ENCODE measurements around the gene STAT3. TPM values are rescaled to one million over a fixed set of nuclear protein-coding genes. Genes with fewer than 3 reads are reported as not detected.

The STAT3 gene
- total and polyA plus RNA-seq, 2 donors (not counting 3 experiments of a cell fraction or from before 2014, with no cell fraction given): 59.1 to 124 TPM

DNA sequence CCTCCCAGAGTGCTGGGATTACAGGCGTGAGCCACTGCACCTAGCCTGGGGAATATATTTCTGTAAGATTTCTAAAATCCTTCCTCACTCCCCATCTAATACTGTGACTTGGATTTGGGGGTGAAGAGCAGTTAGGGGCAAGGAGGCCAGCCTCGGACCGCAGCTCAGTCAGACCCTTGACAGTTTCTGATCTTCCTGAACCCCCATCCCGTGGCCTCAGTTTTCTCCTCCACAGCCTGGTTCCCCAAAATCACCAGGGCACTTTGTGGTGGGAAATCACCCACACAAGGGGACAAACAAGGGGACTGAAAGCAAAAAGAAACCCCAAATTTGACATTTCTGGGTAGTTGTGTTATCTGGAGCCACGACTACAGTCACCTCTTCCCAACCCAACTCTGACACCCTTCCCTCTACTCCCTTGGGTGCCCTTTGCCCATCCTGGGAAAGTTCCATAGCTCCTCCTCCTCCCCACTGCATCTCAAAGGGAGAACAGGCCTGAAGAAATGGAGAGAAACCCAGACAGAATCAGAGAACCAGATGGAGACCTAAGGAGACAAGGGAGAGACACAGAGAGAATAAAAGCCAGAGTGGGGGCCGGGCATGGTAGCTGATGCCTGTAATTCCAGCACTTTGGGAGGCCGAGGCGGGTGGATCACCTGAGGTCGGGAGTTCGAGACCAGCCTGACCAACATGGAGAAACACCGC, 102.7 kb downstream of the STAT3 start:
- FAIRE-seq (no peak), DNase-seq (ENCODE audit: low read depth, low spot score) (no peak)
- POLR2A ChIA-PET: no interaction called here
- Histone ChIP-seq H4K20me1 (replicated peaks; ENCODE audit: control insufficient read depth, extremely low read depth, insufficient read depth, low read length) (no peaks in the 10 kb centered on the region), H3K79me2 (ENCODE audit: control insufficient read depth, insufficient read depth, low read length) (no peaks in the 10 kb centered on the region), H3K27ac (ENCODE audit: insufficient read depth, low read depth, low read length) (no peak overlapping the region), H3K36me3 (ENCODE audit: control insufficient read depth in 2 of 2, extremely low read depth in 1 of 2, insufficient read depth in 2 of 2, low read length in 2 of 2) (no peaks in the 10 kb centered on the region), H3K9me1 (replicated peaks; ENCODE audit: control insufficient read depth, extremely low read depth, insufficient read depth, low read length) (no peaks in the 10 kb centered on the region), H3K4me2 (ENCODE audit: insufficient read depth, low read length) (no peak overlapping the region), H3K4me3 (replicated peaks in 1 of 3; ENCODE audit: insufficient read depth in 1 of 3, low read depth in 1 of 3, low read length in 3 of 3) (no peak overlapping the region), H3K9ac (replicated peaks; ENCODE audit: extremely low read depth, insufficient read depth, low read length) (no peak overlapping the region), H3K9me3 (replicated peaks; ENCODE audit: control insufficient read depth, insufficient read depth, low read length) (no peaks in the 10 kb centered on the region), H3K4me1 (ENCODE audit: control insufficient read depth, extremely low read depth, insufficient read depth, low read length) (peaks cover 14% of the 10 kb centered on the region), H3K27me3 (ENCODE audit: control insufficient read depth in 2 of 2, insufficient read depth in 2 of 2, low read length in 2 of 2) (no peaks in the 10 kb centered on the region), H2AFZ (ENCODE audit: low read depth, low read length) (no peak overlapping the region)
- dilution Hi-C loops (cut with MboI; ENCODE audit: extremely low pct_ligation_motif_present, low sequenced_read_pairs) (no loop called here), intact Hi-C loops (cut with micrococcal nuclease) (no loop called here)
- BruUV-seq (replicated peaks): no TSS peak
- no peak for TF ChIP-seq GATA2 (IDR thresholded peaks at IDR 0.05; ENCODE audit: insufficient read depth, insufficient read length, low read depth, low read length)
- TF ChIP-seq FOS (IDR thresholded peaks at IDR 0.05; ENCODE audit: borderline replicate concordance, insufficient read depth, low read length): no peak
- TF ChIP-seq EZH2 (IDR thresholded peaks at IDR 0.05; ENCODE audit: borderline replicate concordance, low read depth, low read length, severe bottlenecking): no peak
- no peak for TF ChIP-seq POLR2A (IDR thresholded peaks at IDR 0.05; ENCODE audit: low read depth, low read length)
- TF ChIP-seq JUN (IDR thresholded peaks at IDR 0.05; ENCODE audit: borderline replicate concordance, insufficient read depth, insufficient read length, low read depth): no peak
- TF ChIP-seq, protein P1, sequence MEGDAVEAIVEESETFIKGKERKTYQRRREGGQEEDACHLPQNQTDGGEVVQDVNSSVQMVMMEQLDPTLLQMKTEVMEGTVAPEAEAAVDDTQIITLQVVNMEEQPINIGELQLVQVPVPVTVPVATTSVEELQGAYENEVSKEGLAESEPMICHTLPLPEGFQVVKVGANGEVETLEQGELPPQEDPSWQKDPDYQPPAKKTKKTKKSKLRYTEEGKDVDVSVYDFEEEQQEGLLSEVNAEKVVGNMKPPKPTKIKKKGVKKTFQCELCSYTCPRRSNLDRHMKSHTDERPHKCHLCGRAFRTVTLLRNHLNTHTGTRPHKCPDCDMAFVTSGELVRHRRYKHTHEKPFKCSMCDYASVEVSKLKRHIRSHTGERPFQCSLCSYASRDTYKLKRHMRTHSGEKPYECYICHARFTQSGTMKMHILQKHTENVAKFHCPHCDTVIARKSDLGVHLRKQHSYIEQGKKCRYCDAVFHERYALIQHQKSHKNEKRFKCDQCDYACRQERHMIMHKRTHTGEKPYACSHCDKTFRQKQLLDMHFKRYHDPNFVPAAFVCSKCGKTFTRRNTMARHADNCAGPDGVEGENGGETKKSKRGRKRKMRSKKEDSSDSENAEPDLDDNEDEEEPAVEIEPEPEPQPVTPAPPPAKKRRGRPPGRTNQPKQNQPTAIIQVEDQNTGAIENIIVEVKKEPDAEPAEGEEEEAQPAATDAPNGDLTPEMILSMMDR (IDR thresholded peaks at IDR 0.05; ENCODE audit: extremely low read depth in 1 of 2, insufficient read depth in 1 of 2, low read depth in 1 of 2, low read length in 2 of 2): no peak
- TF ChIP-seq POLR2AphosphoS5 (IDR thresholded peaks at IDR 0.05; ENCODE audit: insufficient read depth, low read depth, low read length): no peak
- no peak for TF ChIP-seq MAX (IDR thresholded peaks at IDR 0.05; ENCODE audit: insufficient read depth, insufficient read length)
- no peak for TF ChIP-seq MYC (IDR thresholded peaks at IDR 0.05; ENCODE audit: low read depth, low read length)
- CTCF ChIA-PET: interaction anchor here (0.7 to 9.6 kb wide), 4 partner anchors 8 to 103 kb away, joined by 3 to 89 read pairs (median 8); no protein-coding TSS in a partner anchor
